HepG2 (cell line): ENCODE measurements around the gene DAG1. TPM values are rescaled to one million over a fixed set of nuclear protein-coding genes. Genes with fewer than 3 reads are reported as not detected.

Source experiments
- CHD2 ChIP-seq: IDR thresholded peaks from 2 replicates; pipeline ENCODE4 v1.6.1; 2011; ENCODE audit warnings: low read depth, low read length, improper control_type of control experiment
- E2F2 ChIP-seq: sonication (generic); formaldehyde crosslinking; IDR thresholded peaks from 2 replicates; pipeline ENCODE4 v1.4.0; 2020; ENCODE audit warnings: missing genetic modification reagents, borderline replicate concordance
- HMG20B ChIP-seq: conservative IDR thresholded peaks from 2 replicates; pipeline ENCODE4 v1.6.1; 2016; ENCODE audit warnings: missing genetic modification reagents, missing compliant biosample characterization
- KLF11 ChIP-seq: IDR thresholded peaks from 2 replicates; pipeline ENCODE4 v1.6.1; 2016; ENCODE audit warnings: missing compliant biosample characterization
- MAZ ChIP-seq, 2 experiments: sonication (generic) in 1 of 2; formaldehyde crosslinking in 1 of 2; IDR thresholded peaks; 2 replicates each; pipeline versions ENCODE4 v1.5.0 to v1.6.1; 2012 to 2020; ENCODE audit warnings: low read depth in 2 of 2, mild to moderate bottlenecking in 2 of 2, borderline replicate concordance in 1 of 2, improper control_type of control experiment in 1 of 2, low read length in 1 of 2, missing genetic modification reagents in 1 of 2, moderate library complexity in 1 of 2
- NKX3-1 ChIP-seq: sonication (generic); formaldehyde crosslinking; IDR thresholded peaks from 2 replicates; pipeline ENCODE4 v1.5.0; 2020; ENCODE audit warnings: missing genetic modification reagents
- PRMT3 ChIP-seq: sonication (generic); formaldehyde crosslinking; IDR thresholded peaks from 2 replicates; pipeline ENCODE4 v1.8.1; 2022; ENCODE audit warnings: low read depth, mild to moderate bottlenecking, moderate library complexity, missing genetic modification reagents, borderline replicate concordance
- RXRB ChIP-seq: IDR thresholded peaks from 2 replicates; pipeline ENCODE4 v1.6.1; 2016; ENCODE audit warnings: borderline replicate concordance, missing genetic modification reagents, missing compliant biosample characterization
- SMARCC2 ChIP-seq: fragments of 450-650 bp; IDR thresholded peaks from 2 replicates; pipeline ENCODE4 v1.6.1; 2017; ENCODE audit warnings: antibody characterized with exemption, mild to moderate bottlenecking
- SP5 ChIP-seq: IDR thresholded peaks from 2 replicates; pipeline ENCODE4 v1.6.1; 2016; ENCODE audit warnings: low read depth, borderline replicate concordance
- ZFP36L2 ChIP-seq: sonication (generic); formaldehyde crosslinking; IDR thresholded peaks from 2 replicates; pipeline ENCODE4 v1.4.0; 2020; ENCODE audit warnings: missing genetic modification reagents
- ZNF276 ChIP-seq: sonication (generic); formaldehyde crosslinking; IDR thresholded peaks from 2 replicates; pipeline ENCODE4 v1.4.0; 2020; ENCODE audit warnings: mild to moderate bottlenecking, low read depth, missing genetic modification reagents
- ZNF441 ChIP-seq: sonication (generic); formaldehyde crosslinking; IDR thresholded peaks from 2 replicates; pipeline ENCODE4 v1.7.0; 2021; ENCODE audit warnings: missing genetic modification reagents, borderline replicate concordance
- ZNF674 ChIP-seq: sonication (generic); formaldehyde crosslinking; IDR thresholded peaks from 2 replicates; pipeline ENCODE4 v1.5.0; 2020; ENCODE audit warnings: low read depth, mild to moderate bottlenecking, missing genetic modification reagents
- ZNF691 ChIP-seq: sonication (generic); formaldehyde crosslinking; IDR thresholded peaks from 2 replicates; pipeline ENCODE4 v1.4.0; 2020; ENCODE audit warnings: missing genetic modification reagents, low read depth, mild to moderate bottlenecking, borderline replicate concordance
- polyA plus RNA-seq, 8 experiments: library from polyadenylated mRNA; depleted of rRNA in 3 of 8; stranded (reverse) in 7 of 8; unstranded in 1 of 8; fragments of >200 nt; fragmentation: Illumina TruSeq in 4 of 8; extraction: Trizol in 4 of 8; gene quantifications; 2 replicates each; pipeline versions ENCODE4 v1.2.1 to v1.2.3, GENCODE V29; 2011 to 2016; ENCODE audit warnings: low read depth in 4 of 8, missing spikeins in 1 of 8, mixed read lengths in 1 of 8; ENCODE audit not compliant: insufficient read depth in 1 of 8
- total RNA-seq, 5 experiments: library from RNA; depleted of rRNA; stranded (reverse); fragments of >200 nt; fragmentation: Illumina TruSeq; extraction: Trizol; gene quantifications; 2 replicates each; pipeline ENCODE4 v1.2.3, GENCODE V29; 2016; ENCODE audit warnings: low read depth in 1 of 5
- TF ChIP-seq, protein P1 (sequence below): sonication (generic); formaldehyde crosslinking; IDR thresholded peaks from 2 replicates; pipeline ENCODE4 v1.8.0; 2023; ENCODE audit warnings: mild to moderate bottlenecking, missing genetic modification reagents
- TF ChIP-seq, protein P2 (sequence below): sonication (generic); formaldehyde crosslinking; IDR thresholded peaks from 2 replicates; pipeline ENCODE4 v1.5.0; 2020; ENCODE audit warnings: mild to moderate bottlenecking, missing genetic modification reagents, borderline replicate concordance

The DAG1 gene
- total and polyA plus RNA-seq, 2 of the 13 experiments (the other 11 are each of a cell fraction or from before 2014, with no cell fraction given): 47.3 to 50.4 TPM

- TF ChIP-seq ZNF441 (CRISPR knock-in tag) (0 out of 2 replicates have a peak, but pooled peaks have one; percentile 58), KLF11 (CRISPR knock-in tag) (no peak), SMARCC2 (no peak), ZNF691 (CRISPR knock-in tag) (no peak), SP5 (CRISPR knock-in tag) (no peak), ZNF674 (CRISPR knock-in tag) (peak; percentile 18; the same call in 1 of the 2 replicates), RXRB (CRISPR knock-in tag) (0 out of 2 replicates have a peak, but pooled peaks have one; percentile 24), NKX3-1 (CRISPR knock-in tag) (no peak; the same call in 1 of the 2 replicates), HMG20B (CRISPR knock-in tag) (no peak), CHD2 (no peak), PRMT3 (CRISPR knock-in tag) (no peak), ZNF276 (no peak), MAZ (IDR thresholded peaks at IDR 0.05; ENCODE audit: borderline replicate concordance, low read depth, low read length) (no peak), MAZ (CRISPR knock-in tag; IDR thresholded peaks at IDR 0.05; ENCODE audit: low read depth) (peak; percentile 59; the same call in 1 of the 2 replicates), ZFP36L2 (CRISPR knock-in tag) (no peak), E2F2 (no peak)
- TF ChIP-seq, protein P1, sequence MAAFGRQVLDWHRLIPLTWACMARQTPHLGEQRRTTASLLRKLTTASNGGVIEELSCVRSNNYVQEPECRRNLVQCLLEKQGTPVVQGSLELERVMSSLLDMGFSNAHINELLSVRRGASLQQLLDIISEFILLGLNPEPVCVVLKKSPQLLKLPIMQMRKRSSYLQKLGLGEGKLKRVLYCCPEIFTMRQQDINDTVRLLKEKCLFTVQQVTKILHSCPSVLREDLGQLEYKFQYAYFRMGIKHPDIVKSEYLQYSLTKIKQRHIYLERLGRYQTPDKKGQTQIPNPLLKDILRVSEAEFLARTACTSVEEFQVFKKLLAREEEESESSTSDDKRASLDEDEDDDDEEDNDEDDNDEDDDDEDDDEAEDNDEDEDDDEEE (CRISPR knock-in tag): no peak
- TF ChIP-seq, protein P2, sequence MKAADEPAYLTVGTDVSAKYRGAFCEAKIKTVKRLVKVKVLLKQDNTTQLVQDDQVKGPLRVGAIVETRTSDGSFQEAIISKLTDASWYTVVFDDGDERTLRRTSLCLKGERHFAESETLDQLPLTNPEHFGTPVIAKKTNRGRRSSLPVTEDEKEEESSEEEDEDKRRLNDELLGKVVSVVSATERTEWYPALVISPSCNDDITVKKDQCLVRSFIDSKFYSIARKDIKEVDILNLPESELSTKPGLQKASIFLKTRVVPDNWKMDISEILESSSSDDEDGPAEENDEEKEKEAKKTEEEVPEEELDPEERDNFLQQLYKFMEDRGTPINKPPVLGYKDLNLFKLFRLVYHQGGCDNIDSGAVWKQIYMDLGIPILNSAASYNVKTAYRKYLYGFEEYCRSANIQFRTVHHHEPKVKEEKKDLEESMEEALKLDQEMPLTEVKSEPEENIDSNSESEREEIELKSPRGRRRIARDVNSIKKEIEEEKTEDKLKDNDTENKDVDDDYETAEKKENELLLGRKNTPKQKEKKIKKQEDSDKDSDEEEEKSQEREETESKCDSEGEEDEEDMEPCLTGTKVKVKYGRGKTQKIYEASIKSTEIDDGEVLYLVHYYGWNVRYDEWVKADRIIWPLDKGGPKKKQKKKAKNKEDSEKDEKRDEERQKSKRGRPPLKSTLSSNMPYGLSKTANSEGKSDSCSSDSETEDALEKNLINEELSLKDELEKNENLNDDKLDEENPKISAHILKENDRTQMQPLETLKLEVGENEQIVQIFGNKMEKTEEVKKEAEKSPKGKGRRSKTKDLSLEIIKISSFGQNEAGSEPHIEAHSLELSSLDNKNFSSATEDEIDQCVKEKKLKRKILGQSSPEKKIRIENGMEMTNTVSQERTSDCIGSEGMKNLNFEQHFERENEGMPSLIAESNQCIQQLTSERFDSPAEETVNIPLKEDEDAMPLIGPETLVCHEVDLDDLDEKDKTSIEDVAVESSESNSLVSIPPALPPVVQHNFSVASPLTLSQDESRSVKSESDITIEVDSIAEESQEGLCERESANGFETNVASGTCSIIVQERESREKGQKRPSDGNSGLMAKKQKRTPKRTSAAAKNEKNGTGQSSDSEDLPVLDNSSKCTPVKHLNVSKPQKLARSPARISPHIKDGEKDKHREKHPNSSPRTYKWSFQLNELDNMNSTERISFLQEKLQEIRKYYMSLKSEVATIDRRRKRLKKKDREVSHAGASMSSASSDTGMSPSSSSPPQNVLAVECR (CRISPR knock-in tag): peak; percentile 61; the same call in 1 of the 2 replicates
These were observed 83.9 kb downstream of the DAG1 start, which contains the start of gene BSN (continued) for GRCh38 chr3:49553692-49554632.
